ENCODE results near the gene SNX17. TPM values are rescaled to one million over a fixed set of nuclear protein-coding genes. Genes with fewer than 3 reads are reported as not detected.

The SNX17 gene
- total RNA-seq, 4 donors from 2014 or later, result 104 to 130 (median 118) TPM

- TF ChIP-seq POLR2A (IDR thresholded peaks at IDR 0.05), result no peak
- TF ChIP-seq EP300 (IDR thresholded peaks at IDR 0.05), result no peak
- no peak for TF ChIP-seq CTCF (IDR thresholded peaks at IDR 0.05)
- no peak for TF ChIP-seq POLR2AphosphoS5 (IDR thresholded peaks at IDR 0.05)
These were observed 28.5 kb downstream of the SNX17 start for GRCh38 chr2:27398962-27399361.

GRCh38 chr2:27400348-27401135, 30.1 kb downstream of the SNX17 start:
- 90 to 94% methylated on average over 2 of the region's 2 CpGs for WGBS, 2 donors (ENCODE audit: low coverage in 1 of 2)
- Histone ChIP-seq H3K9me3 (no peaks in the 10 kb centered on the region), H3K4me1 (no peaks in the 10 kb centered on the region), H3K4me3 (no peak overlapping the region), H3K27ac (no peak overlapping the region), H3K36me3 (peaks cover 0 to 8% of the 10 kb centered on the region in 2 donors), H3K27me3 (no peaks in the 10 kb centered on the region)
- no peak for ATAC-seq
- TF ChIP-seq EP300 (IDR thresholded peaks at IDR 0.05), result no peak
- TF ChIP-seq POLR2A (IDR thresholded peaks at IDR 0.05), result no peak
- no peak for TF ChIP-seq POLR2AphosphoS5 (IDR thresholded peaks at IDR 0.05)
- TF ChIP-seq CTCF (IDR thresholded peaks at IDR 0.05), result no peak

More at GRCh38 chr2:27398962-27399361, 28.5 kb downstream of the SNX17 start:
- Histone ChIP-seq H3K4me3 (no peak overlapping the region), H3K9me3 (no peaks in the 10 kb centered on the region), H3K4me1 (no peaks in the 10 kb centered on the region), H3K27me3 (no peaks in the 10 kb centered on the region), H3K36me3 (no peaks in the 10 kb centered on the region), H3K27ac (no peak overlapping the region)
- ATAC-seq, result no peak
- WGBS, 2 donors (ENCODE audit: low coverage in 1 of 2), result 96% methylated on average over 5 of the region's 5 CpGs; no CpG with 5 or more reads in 1 of the 2 donors

GRCh38 chr2:27407798-27408491, 37.5 kb downstream of the SNX17 start:
- H3K9me3 ChIP-seq, result no peaks in the 10 kb centered on the region
- H3K36me3 ChIP-seq, result peaks cover 0 to 8% of the 10 kb centered on the region in 2 donors
- ATAC-seq, result no peak
- TF ChIP-seq CTCF (IDR thresholded peaks at IDR 0.05) (peak; percentile 42 to 57 (median 55)), POLR2AphosphoS5 (IDR thresholded peaks at IDR 0.05) (no peak)
- 5 to 52% methylated on average over 7 to 16 of the region's 16 CpGs for WGBS, 2 donors (ENCODE audit: low coverage in 1 of 2)
- peaks cover 0 to 36% (median 12%) of the 10 kb centered on the region in 3 donors for H3K4me1 ChIP-seq
- no peaks in the 10 kb centered on the region for H3K27me3 ChIP-seq
- H3K4me3 ChIP-seq, result peak overlapping the region in 1 of 2 donors; percentile 99
- H3K27ac ChIP-seq, result no peak overlapping the region

GRCh38 chr2:27408601-27409320, 38.3 kb downstream of the SNX17 start:
- H3K27me3 ChIP-seq, result no peaks in the 10 kb centered on the region
- peaks cover 0 to 36% (median 12%) of the 10 kb centered on the region in 3 donors for H3K4me1 ChIP-seq
- WGBS, 2 donors (ENCODE audit: low coverage in 1 of 2), result 0% methylated on average over 4 to 13 of the region's 33 CpGs
- H3K9me3 ChIP-seq, result no peaks in the 10 kb centered on the region
- peaks cover 0 to 8% of the 10 kb centered on the region in 2 donors for H3K36me3 ChIP-seq
- peak overlapping the region; percentile 65 to 99 for H3K4me3 ChIP-seq
- H3K27ac ChIP-seq, result peak overlapping the region; percentile 47 to 94 (median 90)
- no peak for TF ChIP-seq EP300 (IDR thresholded peaks at IDR 0.05)
- TF ChIP-seq CTCF (IDR thresholded peaks at IDR 0.05), result no peak
- TF ChIP-seq POLR2A (IDR thresholded peaks at IDR 0.05), result no peak
- TF ChIP-seq POLR2AphosphoS5 (IDR thresholded peaks at IDR 0.05), result no peak
- ATAC-seq, result peak; percentile 34

Measured in gastroesophageal sphincter (tissue), 4 donors.